ENCODE measurements around the gene ACAP2. TPM values are rescaled to one million over a fixed set of nuclear protein-coding genes. Genes with fewer than 3 reads are reported as not detected.

ACAP2 gene
- total RNA-seq, 1 experiment from 2014 or later, result 42.0 TPM

DNA sequence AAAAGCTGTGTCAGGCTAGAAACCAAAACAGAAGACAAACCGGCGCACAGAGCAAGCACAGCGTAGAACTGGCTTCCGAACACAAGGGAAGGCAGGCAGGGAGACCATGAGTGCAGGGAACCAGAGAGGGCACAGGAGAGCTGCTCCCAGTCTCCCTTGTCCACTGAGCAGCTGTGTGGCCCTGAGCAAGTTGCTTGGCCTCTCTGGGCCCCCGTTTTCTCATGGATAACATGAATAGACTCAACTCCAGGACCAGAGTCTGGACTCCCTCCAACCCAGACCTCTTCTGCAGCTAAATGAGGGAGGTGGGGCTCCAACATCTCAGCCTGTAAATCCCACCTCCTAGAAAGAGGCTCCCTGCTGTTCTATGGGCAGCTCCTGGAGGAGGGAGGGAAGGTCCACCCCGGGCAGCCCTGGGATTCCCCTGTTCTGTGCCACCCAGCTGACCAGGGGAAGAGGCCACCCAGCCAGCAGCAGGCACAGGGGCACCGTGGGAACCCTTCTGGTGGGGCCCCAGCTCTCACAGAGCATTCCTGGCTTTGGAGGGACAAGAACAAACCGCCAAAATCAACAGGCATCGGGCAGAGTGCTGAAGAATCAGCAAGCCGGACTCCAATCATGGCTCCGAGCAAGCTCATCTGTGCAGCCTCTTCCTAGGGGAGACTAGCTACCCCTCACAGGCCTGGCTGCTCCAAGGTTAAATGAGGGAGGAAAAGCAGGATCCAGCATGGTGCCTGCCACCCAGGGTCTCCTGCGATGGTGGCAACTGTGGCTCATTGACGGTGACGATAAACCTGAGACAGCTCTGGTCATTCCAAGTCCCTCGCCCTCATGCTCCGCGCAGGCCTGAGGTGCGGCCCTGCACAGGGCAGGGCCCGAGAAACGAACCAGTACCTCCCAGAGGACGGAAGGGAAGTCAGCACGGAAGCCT is 187.0 kb downstream of the ACAP2 start:
- CTCF ChIA-PET, result interaction anchor here (0.7 to 3.9 kb wide), 6 partner anchors 15 to 573 kb away, joined by 3 to 16 read pairs (median 5); partner anchors contain the start of genes FAM43A and XXYLT1
- H3K4me1 Mint-ChIP-seq, result peaks cover 61% of the 10 kb centered on the region
- H3K36me3 Mint-ChIP-seq, result no peaks in the 10 kb centered on the region
- POLR2A ChIA-PET, result interaction anchor here (1.8 kb wide), 1 partner anchor 15 kb away, joined by 4 read pairs; the partner anchor contains the start of gene XXYLT1
- H3K27me3 Mint-ChIP-seq (ENCODE audit: low read depth), result no peaks in the 10 kb centered on the region
- no peaks in the 10 kb centered on the region for H3K9me3 Mint-ChIP-seq
- no peak overlapping the region for H3K4me3 Mint-ChIP-seq
- DNase-seq (ENCODE audit: low spot score) (no peak), ATAC-seq (no peak)
- TF ChIP-seq FOXP1 (CRISPR knock-in tag; IDR thresholded peaks at IDR 0.05; ENCODE audit: borderline replicate concordance) (no peak), OVOL2 (CRISPR knock-in tag; IDR thresholded peaks at IDR 0.05; ENCODE audit: borderline replicate concordance) (no peak), ESRRA (CRISPR knock-in tag; IDR thresholded peaks at IDR 0.05; ENCODE audit: borderline replicate concordance) (no peak), GABPB1 (CRISPR knock-in tag; IDR thresholded peaks at IDR 0.05) (no peak), HMGA2 (CRISPR knock-in tag; IDR thresholded peaks at IDR 0.05) (no peak), KAT7 (CRISPR knock-in tag; IDR thresholded peaks at IDR 0.05; ENCODE audit: borderline replicate concordance) (no peak), ZNF416 (CRISPR knock-in tag; IDR thresholded peaks at IDR 0.05) (no peak), PRRX2 (CRISPR knock-in tag; IDR thresholded peaks at IDR 0.05) (no peak), NFATC4 (CRISPR knock-in tag; IDR thresholded peaks at IDR 0.05) (no peak), ELF4 (CRISPR knock-in tag; IDR thresholded peaks at IDR 0.05; ENCODE audit: low read depth) (no peak)
- TF ChIP-seq, protein P1, sequence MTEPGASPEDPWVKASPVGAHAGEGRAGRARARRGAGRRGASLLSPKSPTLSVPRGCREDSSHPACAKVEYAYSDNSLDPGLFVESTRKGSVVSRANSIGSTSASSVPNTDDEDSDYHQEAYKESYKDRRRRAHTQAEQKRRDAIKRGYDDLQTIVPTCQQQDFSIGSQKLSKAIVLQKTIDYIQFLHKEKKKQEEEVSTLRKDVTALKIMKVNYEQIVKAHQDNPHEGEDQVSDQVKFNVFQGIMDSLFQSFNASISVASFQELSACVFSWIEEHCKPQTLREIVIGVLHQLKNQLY (CRISPR knock-in tag; IDR thresholded peaks at IDR 0.05), result no peak
- TF ChIP-seq, protein P2, sequence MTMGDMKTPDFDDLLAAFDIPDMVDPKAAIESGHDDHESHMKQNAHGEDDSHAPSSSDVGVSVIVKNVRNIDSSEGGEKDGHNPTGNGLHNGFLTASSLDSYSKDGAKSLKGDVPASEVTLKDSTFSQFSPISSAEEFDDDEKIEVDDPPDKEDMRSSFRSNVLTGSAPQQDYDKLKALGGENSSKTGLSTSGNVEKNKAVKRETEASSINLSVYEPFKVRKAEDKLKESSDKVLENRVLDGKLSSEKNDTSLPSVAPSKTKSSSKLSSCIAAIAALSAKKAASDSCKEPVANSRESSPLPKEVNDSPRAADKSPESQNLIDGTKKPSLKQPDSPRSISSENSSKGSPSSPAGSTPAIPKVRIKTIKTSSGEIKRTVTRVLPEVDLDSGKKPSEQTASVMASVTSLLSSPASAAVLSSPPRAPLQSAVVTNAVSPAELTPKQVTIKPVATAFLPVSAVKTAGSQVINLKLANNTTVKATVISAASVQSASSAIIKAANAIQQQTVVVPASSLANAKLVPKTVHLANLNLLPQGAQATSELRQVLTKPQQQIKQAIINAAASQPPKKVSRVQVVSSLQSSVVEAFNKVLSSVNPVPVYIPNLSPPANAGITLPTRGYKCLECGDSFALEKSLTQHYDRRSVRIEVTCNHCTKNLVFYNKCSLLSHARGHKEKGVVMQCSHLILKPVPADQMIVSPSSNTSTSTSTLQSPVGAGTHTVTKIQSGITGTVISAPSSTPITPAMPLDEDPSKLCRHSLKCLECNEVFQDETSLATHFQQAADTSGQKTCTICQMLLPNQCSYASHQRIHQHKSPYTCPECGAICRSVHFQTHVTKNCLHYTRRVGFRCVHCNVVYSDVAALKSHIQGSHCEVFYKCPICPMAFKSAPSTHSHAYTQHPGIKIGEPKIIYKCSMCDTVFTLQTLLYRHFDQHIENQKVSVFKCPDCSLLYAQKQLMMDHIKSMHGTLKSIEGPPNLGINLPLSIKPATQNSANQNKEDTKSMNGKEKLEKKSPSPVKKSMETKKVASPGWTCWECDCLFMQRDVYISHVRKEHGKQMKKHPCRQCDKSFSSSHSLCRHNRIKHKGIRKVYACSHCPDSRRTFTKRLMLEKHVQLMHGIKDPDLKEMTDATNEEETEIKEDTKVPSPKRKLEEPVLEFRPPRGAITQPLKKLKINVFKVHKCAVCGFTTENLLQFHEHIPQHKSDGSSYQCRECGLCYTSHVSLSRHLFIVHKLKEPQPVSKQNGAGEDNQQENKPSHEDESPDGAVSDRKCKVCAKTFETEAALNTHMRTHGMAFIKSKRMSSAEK (CRISPR knock-in tag; IDR thresholded peaks at IDR 0.05; ENCODE audit: borderline replicate concordance), result no peak
- TF ChIP-seq, protein P3, sequence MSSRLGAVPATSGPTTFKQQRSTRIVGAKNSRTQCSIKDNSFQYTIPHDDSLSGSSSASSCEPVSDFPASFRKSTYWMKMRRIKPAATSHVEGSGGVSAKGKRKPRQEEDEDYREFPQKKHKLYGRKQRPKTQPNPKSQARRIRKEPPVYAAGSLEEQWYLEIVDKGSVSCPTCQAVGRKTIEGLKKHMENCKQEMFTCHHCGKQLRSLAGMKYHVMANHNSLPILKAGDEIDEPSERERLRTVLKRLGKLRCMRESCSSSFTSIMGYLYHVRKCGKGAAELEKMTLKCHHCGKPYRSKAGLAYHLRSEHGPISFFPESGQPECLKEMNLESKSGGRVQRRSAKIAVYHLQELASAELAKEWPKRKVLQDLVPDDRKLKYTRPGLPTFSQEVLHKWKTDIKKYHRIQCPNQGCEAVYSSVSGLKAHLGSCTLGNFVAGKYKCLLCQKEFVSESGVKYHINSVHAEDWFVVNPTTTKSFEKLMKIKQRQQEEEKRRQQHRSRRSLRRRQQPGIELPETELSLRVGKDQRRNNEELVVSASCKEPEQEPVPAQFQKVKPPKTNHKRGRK (CRISPR knock-in tag; IDR thresholded peaks at IDR 0.05; ENCODE audit: borderline replicate concordance), result no peak
- peak overlapping the region; percentile 41; the same call in 1 of the 2 replicates for H3K27ac Mint-ChIP-seq

DNA sequence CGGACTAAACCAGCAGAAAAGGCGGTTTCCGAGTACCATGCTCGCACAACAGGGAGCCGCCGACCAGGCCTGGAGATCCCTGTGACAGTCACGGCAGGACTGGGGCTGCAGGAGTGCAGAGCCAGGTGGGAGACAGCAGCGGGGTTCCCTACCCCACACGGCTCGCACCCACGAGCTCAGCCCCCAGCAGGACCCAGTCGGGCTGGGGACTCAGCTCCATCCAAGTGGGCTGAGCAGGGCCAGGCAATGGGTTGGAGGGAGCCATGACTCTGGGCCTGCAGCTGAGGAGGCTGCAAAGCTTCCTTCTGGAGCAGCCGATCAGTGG is 187.7 kb downstream of the ACAP2 start:
- H3K4me3 Mint-ChIP-seq, result no peak overlapping the region
- no peaks in the 10 kb centered on the region for H3K9me3 Mint-ChIP-seq
- peak overlapping the region; percentile 75 for H3K27ac Mint-ChIP-seq
- CTCF ChIA-PET, result interaction anchor here (1.3 to 3.9 kb wide), 4 partner anchors 16 to 572 kb away, joined by 5 to 16 read pairs (median 10); partner anchors contain the start of genes FAM43A and XXYLT1
- POLR2A ChIA-PET, result interaction anchor here (1.8 kb wide), 1 partner anchor 16 kb away, joined by 4 read pairs; the partner anchor contains the start of gene XXYLT1
- H3K4me1 Mint-ChIP-seq, result peaks cover 63% of the 10 kb centered on the region
- no peaks in the 10 kb centered on the region for H3K36me3 Mint-ChIP-seq
- no peaks in the 10 kb centered on the region for H3K27me3 Mint-ChIP-seq (ENCODE audit: low read depth)
- ATAC-seq, result no peak
- no peak for DNase-seq (ENCODE audit: low spot score)
- TF ChIP-seq, protein P1 (CRISPR knock-in tag; IDR thresholded peaks at IDR 0.05), result no peak
- TF ChIP-seq, protein P4, sequence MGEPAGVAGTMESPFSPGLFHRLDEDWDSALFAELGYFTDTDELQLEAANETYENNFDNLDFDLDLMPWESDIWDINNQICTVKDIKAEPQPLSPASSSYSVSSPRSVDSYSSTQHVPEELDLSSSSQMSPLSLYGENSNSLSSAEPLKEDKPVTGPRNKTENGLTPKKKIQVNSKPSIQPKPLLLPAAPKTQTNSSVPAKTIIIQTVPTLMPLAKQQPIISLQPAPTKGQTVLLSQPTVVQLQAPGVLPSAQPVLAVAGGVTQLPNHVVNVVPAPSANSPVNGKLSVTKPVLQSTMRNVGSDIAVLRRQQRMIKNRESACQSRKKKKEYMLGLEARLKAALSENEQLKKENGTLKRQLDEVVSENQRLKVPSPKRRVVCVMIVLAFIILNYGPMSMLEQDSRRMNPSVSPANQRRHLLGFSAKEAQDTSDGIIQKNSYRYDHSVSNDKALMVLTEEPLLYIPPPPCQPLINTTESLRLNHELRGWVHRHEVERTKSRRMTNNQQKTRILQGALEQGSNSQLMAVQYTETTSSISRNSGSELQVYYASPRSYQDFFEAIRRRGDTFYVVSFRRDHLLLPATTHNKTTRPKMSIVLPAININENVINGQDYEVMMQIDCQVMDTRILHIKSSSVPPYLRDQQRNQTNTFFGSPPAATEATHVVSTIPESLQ (CRISPR knock-in tag; IDR thresholded peaks at IDR 0.05), result no peak
- no peak for TF ChIP-seq NR2C2 (CRISPR knock-in tag; IDR thresholded peaks at IDR 0.05)
- TF ChIP-seq, protein P5, sequence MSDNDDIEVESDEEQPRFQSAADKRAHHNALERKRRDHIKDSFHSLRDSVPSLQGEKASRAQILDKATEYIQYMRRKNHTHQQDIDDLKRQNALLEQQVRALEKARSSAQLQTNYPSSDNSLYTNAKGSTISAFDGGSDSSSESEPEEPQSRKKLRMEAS (CRISPR knock-in tag; IDR thresholded peaks at IDR 0.05), result no peak
- TF ChIP-seq NFYB (CRISPR knock-in tag; conservative IDR thresholded peaks at IDR 0.05; ENCODE audit: low read depth), result no peak
- TF ChIP-seq PRRX2 (CRISPR knock-in tag; IDR thresholded peaks at IDR 0.05), result no peak
- TF ChIP-seq, protein P6, sequence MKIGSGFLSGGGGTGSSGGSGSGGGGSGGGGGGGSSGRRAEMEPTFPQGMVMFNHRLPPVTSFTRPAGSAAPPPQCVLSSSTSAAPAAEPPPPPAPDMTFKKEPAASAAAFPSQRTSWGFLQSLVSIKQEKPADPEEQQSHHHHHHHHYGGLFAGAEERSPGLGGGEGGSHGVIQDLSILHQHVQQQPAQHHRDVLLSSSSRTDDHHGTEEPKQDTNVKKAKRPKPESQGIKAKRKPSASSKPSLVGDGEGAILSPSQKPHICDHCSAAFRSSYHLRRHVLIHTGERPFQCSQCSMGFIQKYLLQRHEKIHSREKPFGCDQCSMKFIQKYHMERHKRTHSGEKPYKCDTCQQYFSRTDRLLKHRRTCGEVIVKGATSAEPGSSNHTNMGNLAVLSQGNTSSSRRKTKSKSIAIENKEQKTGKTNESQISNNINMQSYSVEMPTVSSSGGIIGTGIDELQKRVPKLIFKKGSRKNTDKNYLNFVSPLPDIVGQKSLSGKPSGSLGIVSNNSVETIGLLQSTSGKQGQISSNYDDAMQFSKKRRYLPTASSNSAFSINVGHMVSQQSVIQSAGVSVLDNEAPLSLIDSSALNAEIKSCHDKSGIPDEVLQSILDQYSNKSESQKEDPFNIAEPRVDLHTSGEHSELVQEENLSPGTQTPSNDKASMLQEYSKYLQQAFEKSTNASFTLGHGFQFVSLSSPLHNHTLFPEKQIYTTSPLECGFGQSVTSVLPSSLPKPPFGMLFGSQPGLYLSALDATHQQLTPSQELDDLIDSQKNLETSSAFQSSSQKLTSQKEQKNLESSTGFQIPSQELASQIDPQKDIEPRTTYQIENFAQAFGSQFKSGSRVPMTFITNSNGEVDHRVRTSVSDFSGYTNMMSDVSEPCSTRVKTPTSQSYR (CRISPR knock-in tag; IDR thresholded peaks at IDR 0.05), result no peak
- no peak for TF ChIP-seq ATF1 (CRISPR knock-in tag; IDR thresholded peaks at IDR 0.05)
- TF ChIP-seq, protein P7, sequence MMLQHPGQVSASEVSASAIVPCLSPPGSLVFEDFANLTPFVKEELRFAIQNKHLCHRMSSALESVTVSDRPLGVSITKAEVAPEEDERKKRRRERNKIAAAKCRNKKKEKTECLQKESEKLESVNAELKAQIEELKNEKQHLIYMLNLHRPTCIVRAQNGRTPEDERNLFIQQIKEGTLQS (CRISPR knock-in tag; conservative IDR thresholded peaks at IDR 0.05), result no peak
